GM12874 (cell line): Measurements from ENCODE around the gene EXOSC5.
A peak's percentile ranks its signal among the peaks of the same experiment; 100 is the strongest.

Experiments used
- CTCF ChIP-seq: IDR thresholded peaks from 2 replicates; pipeline ENCODE4 v1.5.1; 2011; ENCODE audit warnings: low read depth, mild to moderate bottlenecking, control low read depth, low read length, moderate library complexity; ENCODE audit not compliant: insufficient read depth

Gene EXOSC5

GRCh38 chr19:41377977-41378709 lies 19.0 kb downstream of the EXOSC5 start:
- peak; percentile 76 for TF ChIP-seq CTCF

- TF ChIP-seq CTCF: no peak
Measured at GRCh38 chr19:41376998-41377365, 20.2 kb downstream of the EXOSC5 start.

- no peak for TF ChIP-seq CTCF
Measured at GRCh38 chr19:41376241-41376997, 20.7 kb downstream of the EXOSC5 start, which contains the start of gene TMEM91. TSS of gene TMEM91 (plus strand) at chr19:41376533. CDS start at chr19:41378310, 1,777 bp downstream.

- TF ChIP-seq CTCF: no peak
Measured at GRCh38 chr19:41373993-41374392, 23.2 kb downstream of the EXOSC5 start.

- TF ChIP-seq CTCF: no peak
Measured at GRCh38 chr19:41372501-41372900, 24.7 kb downstream of the EXOSC5 start.

GRCh38 chr19:41371541-41371940 lies 25.6 kb downstream of the EXOSC5 start:
- TF ChIP-seq CTCF: no peak

GRCh38 chr19:41369769-41370168 lies 27.4 kb downstream of the EXOSC5 start:
- no peak for TF ChIP-seq CTCF
